SK-N-SH (cell line): ENCODE results near the gene SLC38A3.

ENCODE experiments used
- FOXM1 ChIP-seq: IDR thresholded peaks from 2 replicates; pipeline ENCODE4 v1.4.0; 2012; ENCODE audit warnings: low read depth, mild to moderate bottlenecking
- GABPA ChIP-seq: IDR thresholded peaks from 2 replicates; pipeline ENCODE4 v1.4.0; 2012; ENCODE audit warnings: low read depth, mild to moderate bottlenecking
- JUND ChIP-seq: IDR thresholded peaks from 2 replicates; pipeline ENCODE4 v1.4.0; 2012
- MXI1 ChIP-seq: IDR thresholded peaks from 2 replicates; pipeline ENCODE4 v1.6.1; 2012; ENCODE audit warnings: mild to moderate bottlenecking, low read depth, low read length, improper control_type of control experiment
- POLR2AphosphoS5 ChIP-seq: IDR thresholded peaks from 2 replicates; pipeline ENCODE4 v1.6.1; 2012; ENCODE audit warnings: low read depth, low read length
- RAD21 ChIP-seq: IDR thresholded peaks from 2 replicates; pipeline ENCODE4 v1.6.1; 2012; ENCODE audit warnings: mild to moderate bottlenecking, low read length
- RCOR1 ChIP-seq: fragments of 150-350 bp; IDR thresholded peaks from 2 replicates; pipeline ENCODE4 v1.6.1; 2017; ENCODE audit warnings: antibody characterized with exemption, low read length
- TF ChIP-seq, protein P1 (sequence below): fragments of 200-600 bp; sonication (generic); IDR thresholded peaks from 2 replicates; pipeline ENCODE4 v1.6.1; 2017; ENCODE audit warnings: antibody characterized with exemption, mild to moderate bottlenecking, moderate library complexity
- TF ChIP-seq, protein P2 (sequence below): fragments of 150-350 bp; IDR thresholded peaks from 2 replicates; pipeline ENCODE4 v1.6.1; 2016; ENCODE audit warnings: mild to moderate bottlenecking, low read depth, low read length
- TF ChIP-seq, protein P3 (sequence below): IDR thresholded peaks from 2 replicates; pipeline ENCODE4 v1.4.0; 2012; ENCODE audit warnings: low read depth

DNA sequence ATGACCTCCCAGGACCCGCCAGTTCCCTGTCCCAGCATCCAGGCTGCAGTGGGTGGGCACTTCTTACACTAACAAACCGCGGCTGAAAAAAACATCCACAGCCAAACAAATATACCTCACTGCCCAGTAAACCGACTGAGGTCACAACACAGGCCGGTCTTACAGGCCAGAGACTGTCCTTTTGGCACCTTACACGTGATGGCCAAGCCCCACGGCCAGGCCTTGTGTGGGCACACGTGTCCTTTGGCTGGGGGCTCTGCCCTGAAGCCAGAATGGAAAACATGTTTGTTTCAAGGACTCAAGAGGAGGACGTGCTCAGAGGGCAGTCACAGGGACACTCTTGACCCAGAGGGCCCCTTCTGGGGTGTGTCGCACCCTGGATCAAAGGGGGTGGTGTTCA lies 9.8 kb downstream of the SLC38A3 start:
- TF ChIP-seq, protein P1, sequence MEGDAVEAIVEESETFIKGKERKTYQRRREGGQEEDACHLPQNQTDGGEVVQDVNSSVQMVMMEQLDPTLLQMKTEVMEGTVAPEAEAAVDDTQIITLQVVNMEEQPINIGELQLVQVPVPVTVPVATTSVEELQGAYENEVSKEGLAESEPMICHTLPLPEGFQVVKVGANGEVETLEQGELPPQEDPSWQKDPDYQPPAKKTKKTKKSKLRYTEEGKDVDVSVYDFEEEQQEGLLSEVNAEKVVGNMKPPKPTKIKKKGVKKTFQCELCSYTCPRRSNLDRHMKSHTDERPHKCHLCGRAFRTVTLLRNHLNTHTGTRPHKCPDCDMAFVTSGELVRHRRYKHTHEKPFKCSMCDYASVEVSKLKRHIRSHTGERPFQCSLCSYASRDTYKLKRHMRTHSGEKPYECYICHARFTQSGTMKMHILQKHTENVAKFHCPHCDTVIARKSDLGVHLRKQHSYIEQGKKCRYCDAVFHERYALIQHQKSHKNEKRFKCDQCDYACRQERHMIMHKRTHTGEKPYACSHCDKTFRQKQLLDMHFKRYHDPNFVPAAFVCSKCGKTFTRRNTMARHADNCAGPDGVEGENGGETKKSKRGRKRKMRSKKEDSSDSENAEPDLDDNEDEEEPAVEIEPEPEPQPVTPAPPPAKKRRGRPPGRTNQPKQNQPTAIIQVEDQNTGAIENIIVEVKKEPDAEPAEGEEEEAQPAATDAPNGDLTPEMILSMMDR, result no peak
- no peak for TF ChIP-seq FOXM1
- no peak for TF ChIP-seq RAD21
- TF ChIP-seq RCOR1, result no peak
- no peak for TF ChIP-seq JUND
- TF ChIP-seq POLR2AphosphoS5, result no peak
- TF ChIP-seq MXI1, result no peak
- no peak for TF ChIP-seq GABPA
- TF ChIP-seq, protein P2, sequence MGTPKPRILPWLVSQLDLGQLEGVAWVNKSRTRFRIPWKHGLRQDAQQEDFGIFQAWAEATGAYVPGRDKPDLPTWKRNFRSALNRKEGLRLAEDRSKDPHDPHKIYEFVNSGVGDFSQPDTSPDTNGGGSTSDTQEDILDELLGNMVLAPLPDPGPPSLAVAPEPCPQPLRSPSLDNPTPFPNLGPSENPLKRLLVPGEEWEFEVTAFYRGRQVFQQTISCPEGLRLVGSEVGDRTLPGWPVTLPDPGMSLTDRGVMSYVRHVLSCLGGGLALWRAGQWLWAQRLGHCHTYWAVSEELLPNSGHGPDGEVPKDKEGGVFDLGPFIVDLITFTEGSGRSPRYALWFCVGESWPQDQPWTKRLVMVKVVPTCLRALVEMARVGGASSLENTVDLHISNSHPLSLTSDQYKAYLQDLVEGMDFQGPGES, result no peak
- TF ChIP-seq, protein P3, sequence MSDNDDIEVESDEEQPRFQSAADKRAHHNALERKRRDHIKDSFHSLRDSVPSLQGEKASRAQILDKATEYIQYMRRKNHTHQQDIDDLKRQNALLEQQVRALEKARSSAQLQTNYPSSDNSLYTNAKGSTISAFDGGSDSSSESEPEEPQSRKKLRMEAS, result no peak
